ENCODE results near the gene GOLGA6L1. TPM values are rescaled to one million over a fixed set of nuclear protein-coding genes. Genes with fewer than 3 reads are reported as not detected.
"Not testable (repeated sequence)": the region's sequence is repeated elsewhere in the genome, so short reads cannot be mapped to it uniquely, and the experiment has no call there.

Gene GOLGA6L1
- total RNA-seq (not detected), polyA plus RNA-seq (ENCODE audit: insufficient read length in 6 of 6) (not detected)
- long read RNA-seq, donor 1, result 0 reads
- long read RNA-seq, donor 2, result 0 reads
- long read RNA-seq, donor 3, result 0 reads
- long read RNA-seq, donor 4, result 0 reads
- long read RNA-seq, donor 5, result 0 reads
- long read RNA-seq, donor 6, result 0 reads
- long read RNA-seq, donor 7, result 0 reads
- long read RNA-seq, donor 8, result 0 reads
- long read RNA-seq, donor 9, result 0 reads
- long read RNA-seq, donor 10, result 0 reads
- long read RNA-seq, donor 11, result 0 reads
- long read RNA-seq, donor 12, result 0 reads

- H3K27ac ChIP-seq; DNase-seq; H3K4me3 ChIP-seq; intact Hi-C loops (cut with DNase I); H3K9me3 ChIP-seq; H3K4me1 ChIP-seq; H3K36me3 ChIP-seq; H3K27me3 ChIP-seq; ATAC-seq: not testable (repeated sequence)
These were observed at the start of gene GOLGA6L1 for GRCh38 chr15:23136722-23137121. TSS of gene GOLGA6L1 (minus strand) at chr15:23136822. CDS start at chr15:23136731, 91 bp downstream.

GRCh38 chr15:23181201-23181600, 44.6 kb upstream of the GOLGA6L1 start:
- DNase-seq, result peak in 1 of 4 donors; percentile 35
- H3K27me3 ChIP-seq, result peaks cover 7 to 19% of the 10 kb centered on the region in 2 donors
- intact Hi-C loops (cut with DNase I); H3K27ac ChIP-seq; H3K9me3 ChIP-seq; H3K4me1 ChIP-seq; H3K4me3 ChIP-seq; H3K36me3 ChIP-seq; ATAC-seq: not testable (repeated sequence)

- H3K36me3 ChIP-seq; H3K27ac ChIP-seq; H3K9me3 ChIP-seq; H3K4me3 ChIP-seq; H3K4me1 ChIP-seq; intact Hi-C loops (cut with DNase I); ATAC-seq: not testable (repeated sequence)
- peaks cover 7 to 19% of the 10 kb centered on the region in 2 donors for H3K27me3 ChIP-seq
- DNase-seq, result peak in 1 of 4 donors; percentile 42
These were observed 43.9 kb upstream of the GOLGA6L1 start for GRCh38 chr15:23180547-23180927.

GRCh38 chr15:23179768-23180546, 43.3 kb upstream of the GOLGA6L1 start:
- peaks cover 7 to 19% of the 10 kb centered on the region in 2 donors for H3K27me3 ChIP-seq
- intact Hi-C loops (cut with DNase I); H3K4me1 ChIP-seq; H3K27ac ChIP-seq; H3K9me3 ChIP-seq; H3K4me3 ChIP-seq; H3K36me3 ChIP-seq: not testable (repeated sequence)
- DNase-seq (peak in 1 of 4 donors; percentile 78), ATAC-seq (peak; percentile 61)

GRCh38 chr15:23176683-23177082, 40.1 kb upstream of the GOLGA6L1 start:
- H3K4me3 ChIP-seq; ATAC-seq; intact Hi-C loops (cut with DNase I); H3K9me3 ChIP-seq; H3K27ac ChIP-seq; H3K36me3 ChIP-seq; H3K4me1 ChIP-seq: not testable (repeated sequence)
- peaks cover 7 to 19% of the 10 kb centered on the region in 2 donors for H3K27me3 ChIP-seq
- DNase-seq, result peak in 1 of 4 donors; percentile 51

GRCh38 chr15:23175606-23176005, 39.0 kb upstream of the GOLGA6L1 start:
- peak in 1 of 4 donors; percentile 14 for DNase-seq
- H3K9me3 ChIP-seq; ATAC-seq; H3K27ac ChIP-seq; H3K36me3 ChIP-seq; intact Hi-C loops (cut with DNase I); H3K4me1 ChIP-seq; H3K4me3 ChIP-seq: not testable (repeated sequence)
- H3K27me3 ChIP-seq, result peaks cover 7 to 11% of the 10 kb centered on the region in 2 donors

GRCh38 chr15:23174609-23175140, 38.1 kb upstream of the GOLGA6L1 start:
- H3K4me3 ChIP-seq; DNase-seq; H3K27ac ChIP-seq; H3K27me3 ChIP-seq; H3K4me1 ChIP-seq; ATAC-seq; H3K9me3 ChIP-seq; H3K36me3 ChIP-seq; intact Hi-C loops (cut with DNase I): not testable (repeated sequence)

GRCh38 chr15:23132787-23133186, 3.8 kb downstream of the GOLGA6L1 start:
- H3K4me3 ChIP-seq; H3K36me3 ChIP-seq; H3K9me3 ChIP-seq; intact Hi-C loops (cut with DNase I); H3K27ac ChIP-seq; H3K4me1 ChIP-seq; ATAC-seq; H3K27me3 ChIP-seq: not testable (repeated sequence)
- DNase-seq, result peak in 1 of 4 donors; percentile 51

- Histone ChIP-seq H3K27me3 (peaks cover 0 to 5% of the 10 kb centered on the region in 2 donors), H3K4me3 (no peak overlapping the region), H3K4me1 (no peaks in the 10 kb centered on the region), H3K36me3 (no peaks in the 10 kb centered on the region), H3K27ac (no peak overlapping the region), H3K9me3 (no peaks in the 10 kb centered on the region)
- no peak for ATAC-seq
- TF ChIP-seq CTCF (IDR thresholded peaks at IDR 0.05), result no peak
- intact Hi-C loops (cut with DNase I), result no loop called here
- DNase-seq, result no peak
These were observed 18.4 kb downstream of the GOLGA6L1 start for GRCh38 chr15:23118208-23118607.

Data from left lung (tissue), 14 donors.